ENCODE results near the gene CDK17. TPM values are rescaled to one million over a fixed set of nuclear protein-coding genes. Genes with fewer than 3 reads are reported as not detected.

The CDK17 gene
- total and polyA plus RNA-seq, 2 donors (not counting 1 experiment from before 2014, with no cell fraction given) = 50.0 to 109 TPM

DNA sequence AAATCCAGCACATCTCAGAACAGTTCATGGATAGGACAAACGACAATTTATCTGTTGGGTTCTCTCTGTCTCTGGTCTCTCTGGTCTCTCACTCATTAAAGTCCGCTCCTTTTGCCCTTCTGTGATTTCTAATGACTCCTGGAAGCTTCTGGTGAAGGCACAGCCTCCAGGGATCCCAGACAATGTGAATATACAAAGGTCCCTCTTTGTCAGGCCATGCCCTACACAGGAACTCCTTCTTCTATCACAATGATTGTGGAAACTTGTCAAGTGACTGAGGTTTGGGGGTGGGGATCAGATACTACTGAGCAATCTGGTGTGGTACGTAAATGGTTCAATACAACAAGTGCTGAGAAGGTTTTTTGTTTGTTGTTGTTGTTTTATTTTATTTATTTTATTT, 42.7 kb upstream of the CDK17 start:
- Histone ChIP-seq H3K36me3 (ENCODE audit: control insufficient read depth, insufficient read depth, low read length) (no peaks in the 10 kb centered on the region), H3K9ac (ENCODE audit: insufficient read depth, low read length) (no peak overlapping the region), H3K9me3 (ENCODE audit: control insufficient read depth, insufficient read depth, low read depth, low read length) (no peaks in the 10 kb centered on the region), H2AFZ (ENCODE audit: low read length) (peak overlapping the region; percentile 18), H3K4me1 (ENCODE audit: control insufficient read depth, extremely low read depth, insufficient read depth, low read length) (peaks cover 21% of the 10 kb centered on the region), H3K4me2 (ENCODE audit: extremely low read depth, insufficient read depth, low read length) (no peak overlapping the region), H3K79me2 (ENCODE audit: control insufficient read depth, insufficient read depth, low read length) (no peaks in the 10 kb centered on the region), H3K27ac (ENCODE audit: insufficient read depth, low read length) (no peak overlapping the region), H3K27me3 (ENCODE audit: control insufficient read depth, insufficient read depth, low read length) (no peaks in the 10 kb centered on the region), H4K20me1 (ENCODE audit: control insufficient read depth, extremely low read depth, insufficient read depth, low read length) (no peaks in the 10 kb centered on the region), H3K4me3 (replicated peaks in 1 of 4; ENCODE audit: control extremely low read depth in 1 of 4, insufficient read depth in 1 of 4, low read depth in 3 of 4, low read length in 4 of 4) (no peak overlapping the region)
- no peak for DNase-seq (ENCODE audit: low read depth in 2 of 2)
- TF ChIP-seq EZH2 (IDR thresholded peaks at IDR 0.05; ENCODE audit: low read length, missing control alignments) = no peak
- TF ChIP-seq, protein P1, sequence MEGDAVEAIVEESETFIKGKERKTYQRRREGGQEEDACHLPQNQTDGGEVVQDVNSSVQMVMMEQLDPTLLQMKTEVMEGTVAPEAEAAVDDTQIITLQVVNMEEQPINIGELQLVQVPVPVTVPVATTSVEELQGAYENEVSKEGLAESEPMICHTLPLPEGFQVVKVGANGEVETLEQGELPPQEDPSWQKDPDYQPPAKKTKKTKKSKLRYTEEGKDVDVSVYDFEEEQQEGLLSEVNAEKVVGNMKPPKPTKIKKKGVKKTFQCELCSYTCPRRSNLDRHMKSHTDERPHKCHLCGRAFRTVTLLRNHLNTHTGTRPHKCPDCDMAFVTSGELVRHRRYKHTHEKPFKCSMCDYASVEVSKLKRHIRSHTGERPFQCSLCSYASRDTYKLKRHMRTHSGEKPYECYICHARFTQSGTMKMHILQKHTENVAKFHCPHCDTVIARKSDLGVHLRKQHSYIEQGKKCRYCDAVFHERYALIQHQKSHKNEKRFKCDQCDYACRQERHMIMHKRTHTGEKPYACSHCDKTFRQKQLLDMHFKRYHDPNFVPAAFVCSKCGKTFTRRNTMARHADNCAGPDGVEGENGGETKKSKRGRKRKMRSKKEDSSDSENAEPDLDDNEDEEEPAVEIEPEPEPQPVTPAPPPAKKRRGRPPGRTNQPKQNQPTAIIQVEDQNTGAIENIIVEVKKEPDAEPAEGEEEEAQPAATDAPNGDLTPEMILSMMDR (conservative IDR thresholded peaks at IDR 0.05 in 1 of 2, IDR thresholded peaks at IDR 0.05 in 1 of 2; ENCODE audit: low read depth in 1 of 2, low read length in 2 of 2) = no peak

DNA sequence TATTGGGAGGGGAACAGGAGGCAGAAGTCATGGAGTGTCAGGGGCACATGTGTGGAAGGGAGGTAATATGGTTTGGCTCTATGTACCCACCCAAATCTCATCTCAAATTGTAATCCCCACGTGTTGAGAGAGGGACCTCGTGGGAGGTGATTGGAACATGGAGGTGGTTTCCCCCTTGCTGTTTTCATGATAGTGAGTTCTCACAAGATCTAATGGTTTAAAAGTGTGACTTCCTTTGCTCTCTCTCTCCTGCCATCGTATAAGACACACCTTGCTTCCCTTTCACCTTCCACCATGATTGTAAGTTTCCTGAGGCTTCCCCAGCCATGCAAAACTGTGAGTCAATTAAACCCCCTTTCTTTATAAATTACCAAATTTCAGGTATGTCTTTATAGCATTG, 41.6 kb upstream of the CDK17 start:
- DNase-seq (ENCODE audit: low read depth in 2 of 2) = no peak
- Histone ChIP-seq H3K4me2 (ENCODE audit: extremely low read depth, insufficient read depth, low read length) (no peak overlapping the region), H3K79me2 (ENCODE audit: control insufficient read depth, insufficient read depth, low read length) (no peaks in the 10 kb centered on the region), H4K20me1 (ENCODE audit: control insufficient read depth, extremely low read depth, insufficient read depth, low read length) (no peaks in the 10 kb centered on the region), H3K4me1 (ENCODE audit: control insufficient read depth, extremely low read depth, insufficient read depth, low read length) (peaks cover 20% of the 10 kb centered on the region), H2AFZ (ENCODE audit: low read length) (no peak overlapping the region), H3K36me3 (ENCODE audit: control insufficient read depth, insufficient read depth, low read length) (no peaks in the 10 kb centered on the region), H3K4me3 (replicated peaks in 1 of 4; ENCODE audit: control extremely low read depth in 1 of 4, insufficient read depth in 1 of 4, low read depth in 3 of 4, low read length in 4 of 4) (no peak overlapping the region), H3K9me3 (ENCODE audit: control insufficient read depth, insufficient read depth, low read depth, low read length) (no peaks in the 10 kb centered on the region), H3K27me3 (ENCODE audit: control insufficient read depth, insufficient read depth, low read length) (no peaks in the 10 kb centered on the region), H3K27ac (ENCODE audit: insufficient read depth, low read length) (no peak overlapping the region), H3K9ac (ENCODE audit: insufficient read depth, low read length) (no peak overlapping the region)
- TF ChIP-seq, protein P1 (conservative IDR thresholded peaks at IDR 0.05 in 1 of 2, IDR thresholded peaks at IDR 0.05 in 1 of 2; ENCODE audit: low read depth in 1 of 2, low read length in 2 of 2) = no peak
- no peak for TF ChIP-seq EZH2 (IDR thresholded peaks at IDR 0.05; ENCODE audit: low read length, missing control alignments)

DNA sequence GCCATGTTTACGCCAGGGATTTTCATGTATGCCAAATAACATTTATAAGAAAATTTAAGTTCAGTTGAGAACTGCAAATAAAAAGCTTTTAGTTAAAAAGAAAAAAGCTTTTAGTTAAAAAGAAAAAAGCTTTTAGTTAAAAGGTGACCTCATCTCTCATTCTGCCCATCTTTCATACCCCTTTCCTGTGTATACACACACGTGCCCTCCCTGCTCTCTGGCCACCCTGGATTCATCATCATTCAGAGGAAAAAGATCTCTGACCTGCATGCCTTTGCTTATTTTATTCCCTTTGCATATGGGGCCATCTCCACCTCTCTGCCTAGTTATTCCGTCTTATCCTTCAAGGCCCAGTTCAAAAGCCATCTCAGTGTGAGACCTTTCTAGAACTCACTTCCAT, 38.1 kb upstream of the CDK17 start:
- Histone ChIP-seq H3K4me3 (replicated peaks in 1 of 4; ENCODE audit: control extremely low read depth in 1 of 4, insufficient read depth in 1 of 4, low read depth in 3 of 4, low read length in 4 of 4) (no peak overlapping the region), H3K9ac (ENCODE audit: insufficient read depth, low read length) (no peak overlapping the region), H3K9me3 (ENCODE audit: control insufficient read depth, insufficient read depth, low read depth, low read length) (no peaks in the 10 kb centered on the region), H3K27ac (ENCODE audit: insufficient read depth, low read length) (peak overlapping the region; percentile 31), H4K20me1 (ENCODE audit: control insufficient read depth, extremely low read depth, insufficient read depth, low read length) (no peaks in the 10 kb centered on the region), H3K27me3 (ENCODE audit: control insufficient read depth, insufficient read depth, low read length) (no peaks in the 10 kb centered on the region), H2AFZ (ENCODE audit: low read length) (no peak overlapping the region), H3K4me2 (ENCODE audit: extremely low read depth, insufficient read depth, low read length) (no peak overlapping the region), H3K36me3 (ENCODE audit: control insufficient read depth, insufficient read depth, low read length) (no peaks in the 10 kb centered on the region), H3K79me2 (ENCODE audit: control insufficient read depth, insufficient read depth, low read length) (no peaks in the 10 kb centered on the region), H3K4me1 (ENCODE audit: control insufficient read depth, extremely low read depth, insufficient read depth, low read length) (peaks cover 11% of the 10 kb centered on the region)
- no peak for TF ChIP-seq EZH2 (IDR thresholded peaks at IDR 0.05; ENCODE audit: low read length, missing control alignments)
- no peak for DNase-seq (ENCODE audit: low read depth in 2 of 2)

Measured in fibroblast of lung (primary cell).